Heart right ventricle (tissue), 16 donors: Measurements from ENCODE around the gene LDLRAD4. TPM values are rescaled to one million over a fixed set of nuclear protein-coding genes. Genes with fewer than 3 reads are reported as not detected.

ENCODE experiments used
- ATAC-seq, 8 donors: fragments of 200-7000 bp; cut with Tn5 transposase; one replicate each; pipeline ENCODE4 v1.9.1; 2020; ENCODE audit warnings: mild to moderate bottlenecking in 8 of 8, moderate library complexity in 8 of 8, moderate number of reproducible peaks in 1 of 8
- DNase-seq, 2 donors: peaks; one replicate each; pipeline ENCODE4 v3.0.0-alpha.2; 2020
- H3K27ac ChIP-seq, 10 donors: fragments of 200-600 bp; sonication (generic) in 2 of 10; one replicate each; pipeline versions ENCODE4 v1.5.0 to v1.8.0; 2020 to 2022; ENCODE audit warnings: mild to moderate bottlenecking in 3 of 10
- H3K27me3 ChIP-seq, 7 donors: fragments of 200-600 bp; one replicate each; pipeline ENCODE4 v1.8.0; 2021 to 2022; ENCODE audit warnings: mild to moderate bottlenecking in 2 of 7
- H3K36me3 ChIP-seq, 9 donors: fragments of 200-600 bp; sonication (generic) in 1 of 9; one replicate each; pipeline versions ENCODE4 v1.5.0 to v1.8.0; 2020 to 2022; ENCODE audit warnings: mild to moderate bottlenecking in 2 of 9
- H3K4me1 ChIP-seq, 9 donors: fragments of 200-600 bp; sonication (generic) in 1 of 9; one replicate each; pipeline versions ENCODE4 v1.5.0 to v1.8.0; 2020 to 2022; ENCODE audit warnings: mild to moderate bottlenecking in 4 of 9
- H3K4me3 ChIP-seq, 10 donors: fragments of 200-600 bp; sonication (generic) in 2 of 10; one replicate each; pipeline versions ENCODE4 v1.5.0 to v1.8.0; 2020 to 2022; ENCODE audit warnings: mild to moderate bottlenecking in 7 of 10, moderate library complexity in 2 of 10
- H3K9me3 ChIP-seq, 11 donors: fragments of 200-600 bp in 10 of 11; sonication (generic) in 2 of 11; one replicate each; pipeline versions ENCODE4 v1.5.0 to v1.8.0; 2013 to 2022; ENCODE audit warnings: mild to moderate bottlenecking in 2 of 11, control low read depth in 1 of 11, moderate library complexity in 1 of 11
- WGBS, 2 donors: extraction: QIAGEN DNeasy Blood & Tissue Kit; methylation state at CpG; one replicate each; pipeline ENCODE4 v1.1.7; 2013; ENCODE audit warnings: inconsistent platforms in 1 of 2; 5-methylcytosine and 5-hydroxymethylcytosine counted together
- intact Hi-C, 10 donors: fragments of 100-400 bp; cut with DNase I; formaldehyde crosslinking; loops; one replicate each; pipeline versions ENCODE4 v1.11.1 to v1.14.2; 2022
- polyA plus RNA-seq, 2 donors: library from polyadenylated mRNA; stranded (reverse); fragments of 200-250 nt; gene quantifications; one replicate each; pipeline ENCODE4 v1.2.3, GENCODE V29; 2013
- total RNA-seq, 10 donors: library from RNA; stranded (reverse); fragmentation: NEBNext Ultra II Directional in 3 of 10; extraction: Animal tissue kit (Norgen Biotek cat#: 25700) in 3 of 10; gene quantifications; one replicate each; pipeline versions ENCODE4 v1.2.1 to v1.2.4, GENCODE V29; 2021 to 2023
- TF ChIP-seq, protein P1 (sequence below), 9 donors: fragments of 200-600 bp; sonication (generic) in 2 of 9; IDR thresholded peaks; one replicate each; pipeline versions ENCODE4 v1.5.0 to v1.8.0; 2021 to 2022; ENCODE audit warnings: antibody characterized with exemption in 9 of 9, mild to moderate bottlenecking in 5 of 9, moderate library complexity in 1 of 9
- donor health status: Arrhythmogenic right ventricular cardiomyopathy.
- donor health status: ischemic (EF 13 %, LVEDD 7.1; RV severe dilation, severe dysfunction).
- donor health status: healthy with polysubstance abuse.
- donor health status: DM: no; HTN: yes; CAD: no.
- donor health status: DM: no; HTN: no; CAD: no.
- donor health status: ischemic (EF 25% LVEDD 6.9; RV normal size, moderate dysfunction).
- donor health status: ischemic (EF 25% LVEDD 5.7; RV mildly dilated, moderate dysfunction).
- donor health status: healthy.
- donor health status: DM: yes; HTN: yes; CAD: no.
- donor health status: Ischemic cardiomyopathy.
- donor health status: ischemic (EF 35%, LVEDD 5.7; RV mildly dilated, moderate dysfunction).
- donor health status: nonischemic (EF 11% LVEDD 7.7; RV severe dilation, severe dysfunction).
- donor health status: DM: yes; HTN: yes; CAD: no.
- donor health status: PGD.
- donor health status: ischemic (EF 29% LVEDD 5.4; RV normal size, mild dysfunction).
- donor health status: nonischemic (EF 23%, LVEDD 6.1; RV moderate dilation, normal function).

LDLRAD4 gene
- total and polyA plus RNA-seq, 12 donors, result 5.4 to 74.6 (median 34.6) TPM

DNA sequence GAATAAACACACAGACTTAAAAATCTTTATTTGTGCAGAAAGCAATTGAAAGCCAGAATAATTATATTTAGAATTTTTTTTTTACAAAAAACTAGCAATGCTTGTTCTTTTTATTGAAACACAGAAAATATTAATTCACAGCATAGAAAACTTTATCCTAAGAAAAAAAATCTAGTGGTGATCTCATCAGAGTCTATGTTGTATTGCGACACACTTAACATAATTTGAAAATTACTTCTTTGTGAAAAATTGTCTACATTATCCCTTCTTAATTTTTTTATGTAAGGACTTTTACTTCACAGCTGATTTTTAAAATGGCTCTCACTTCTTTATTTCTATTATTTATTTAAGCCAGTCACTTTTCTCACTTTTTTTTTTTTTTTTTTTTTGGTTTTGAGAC is 103.4 kb downstream of the LDLRAD4 start:
- ATAC-seq, result no peak
- no peaks in the 10 kb centered on the region for H3K36me3 ChIP-seq
- no peaks in the 10 kb centered on the region for H3K27me3 ChIP-seq
- no peak overlapping the region for H3K27ac ChIP-seq
- H3K9me3 ChIP-seq, result peaks cover 0 to 2% (median 0%) of the 10 kb centered on the region in 11 donors
- DNase-seq, result no peak
- intact Hi-C loops, result no loop called here
- H3K4me3 ChIP-seq, result no peak overlapping the region
- H3K4me1 ChIP-seq, result peaks cover 0 to 27% (median 17%) of the 10 kb centered on the region in 9 donors
- 0 to 90% methylated on average over 1 of the region's 1 CpG for WGBS, 2 donors
- TF ChIP-seq, protein P1, sequence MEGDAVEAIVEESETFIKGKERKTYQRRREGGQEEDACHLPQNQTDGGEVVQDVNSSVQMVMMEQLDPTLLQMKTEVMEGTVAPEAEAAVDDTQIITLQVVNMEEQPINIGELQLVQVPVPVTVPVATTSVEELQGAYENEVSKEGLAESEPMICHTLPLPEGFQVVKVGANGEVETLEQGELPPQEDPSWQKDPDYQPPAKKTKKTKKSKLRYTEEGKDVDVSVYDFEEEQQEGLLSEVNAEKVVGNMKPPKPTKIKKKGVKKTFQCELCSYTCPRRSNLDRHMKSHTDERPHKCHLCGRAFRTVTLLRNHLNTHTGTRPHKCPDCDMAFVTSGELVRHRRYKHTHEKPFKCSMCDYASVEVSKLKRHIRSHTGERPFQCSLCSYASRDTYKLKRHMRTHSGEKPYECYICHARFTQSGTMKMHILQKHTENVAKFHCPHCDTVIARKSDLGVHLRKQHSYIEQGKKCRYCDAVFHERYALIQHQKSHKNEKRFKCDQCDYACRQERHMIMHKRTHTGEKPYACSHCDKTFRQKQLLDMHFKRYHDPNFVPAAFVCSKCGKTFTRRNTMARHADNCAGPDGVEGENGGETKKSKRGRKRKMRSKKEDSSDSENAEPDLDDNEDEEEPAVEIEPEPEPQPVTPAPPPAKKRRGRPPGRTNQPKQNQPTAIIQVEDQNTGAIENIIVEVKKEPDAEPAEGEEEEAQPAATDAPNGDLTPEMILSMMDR (IDR thresholded peaks at IDR 0.05), result no peak

DNA sequence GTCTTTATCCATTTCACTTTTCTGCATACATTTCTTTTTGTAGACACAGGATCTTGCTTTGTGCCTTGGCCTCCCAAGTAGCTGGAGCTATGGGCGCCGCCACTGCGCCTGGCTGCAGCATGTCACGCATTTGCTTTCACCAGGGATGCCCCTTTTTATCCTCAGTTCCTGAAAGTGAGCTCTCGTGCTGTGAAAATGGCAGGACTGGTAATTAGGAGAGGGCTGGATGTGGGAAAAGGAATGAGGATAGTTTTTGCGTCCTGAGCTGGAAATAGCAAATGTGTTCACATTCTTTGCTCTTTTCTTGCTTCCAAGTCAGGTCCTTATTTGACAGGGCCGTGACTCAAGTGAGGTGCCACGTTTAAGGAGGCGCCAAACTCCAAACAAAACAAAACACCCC is 104.6 kb downstream of the LDLRAD4 start:
- intact Hi-C loops, result no loop called here
- Histone ChIP-seq H3K27ac (no peak overlapping the region), H3K4me1 (peaks cover 0 to 31% (median 17%) of the 10 kb centered on the region in 9 donors), H3K9me3 (peaks cover 0 to 5% (median 0%) of the 10 kb centered on the region in 11 donors), H3K4me3 (no peak overlapping the region), H3K36me3 (no peaks in the 10 kb centered on the region), H3K27me3 (no peaks in the 10 kb centered on the region)
- 87 to 90% methylated on average over 9 of the region's 9 CpGs for WGBS, 2 donors
- DNase-seq (no peak), ATAC-seq (no peak)
- TF ChIP-seq, protein P1 (IDR thresholded peaks at IDR 0.05), result no peak

DNA sequence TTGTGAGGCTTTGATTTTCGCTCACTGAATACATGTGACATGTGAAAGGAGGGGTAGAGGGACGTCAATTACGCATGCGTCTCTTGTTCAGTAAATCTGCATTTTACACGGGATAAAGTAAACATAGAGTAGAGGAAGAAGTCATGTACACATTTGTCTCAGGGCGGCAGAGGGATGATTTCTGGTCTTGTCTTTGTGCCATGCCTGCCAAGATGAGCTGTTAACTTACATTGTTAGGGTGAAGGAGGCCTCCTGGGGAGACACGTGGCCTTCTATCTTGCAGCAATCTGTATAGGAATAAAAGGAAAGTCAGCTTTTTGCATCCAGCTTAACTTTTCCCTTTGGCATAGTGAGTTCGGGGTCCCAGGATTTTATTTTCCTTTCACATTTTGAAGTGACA is 106.3 kb downstream of the LDLRAD4 start:
- no peak overlapping the region for H3K4me3 ChIP-seq
- H3K27ac ChIP-seq, result no peak overlapping the region
- H3K36me3 ChIP-seq, result no peaks in the 10 kb centered on the region
- ATAC-seq (no peak), DNase-seq (no peak)
- H3K4me1 ChIP-seq, result peaks cover 0 to 14% (median 2%) of the 10 kb centered on the region in 9 donors
- intact Hi-C loops, result no loop called here
- TF ChIP-seq, protein P1 (IDR thresholded peaks at IDR 0.05), result no peak
- peaks cover 0 to 7% (median 0%) of the 10 kb centered on the region in 11 donors for H3K9me3 ChIP-seq
- H3K27me3 ChIP-seq, result no peaks in the 10 kb centered on the region
- 90 to 93% methylated on average over 8 of the region's 8 CpGs for WGBS, 2 donors

DNA sequence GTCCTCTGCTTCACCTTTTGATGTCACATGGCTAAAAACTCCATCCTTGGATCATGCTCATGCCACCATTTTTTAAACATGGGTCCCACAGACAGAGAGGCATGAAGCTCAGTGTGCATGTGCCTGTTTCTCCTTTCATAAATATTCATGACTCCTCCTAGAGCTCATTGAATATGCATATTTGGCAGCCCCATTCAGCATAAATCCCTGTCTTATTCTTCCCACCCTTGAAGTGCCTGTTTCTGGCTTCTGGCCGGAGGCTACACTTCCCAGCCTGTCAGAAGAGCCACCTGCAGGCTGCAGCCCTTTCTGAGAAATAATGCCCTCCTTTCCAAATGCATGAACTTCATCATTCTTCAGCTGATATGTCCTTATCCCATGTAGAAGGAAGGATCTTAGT is 109.7 kb downstream of the LDLRAD4 start:
- intact Hi-C loops, result no loop called here
- DNase-seq, result no peak
- ATAC-seq, result no peak
- no peaks in the 10 kb centered on the region for H3K27me3 ChIP-seq
- WGBS, 2 donors, result 85 to 95% methylated on average over 1 of the region's 1 CpG
- H3K9me3 ChIP-seq, result peaks cover 0 to 8% (median 0%) of the 10 kb centered on the region in 11 donors
- H3K27ac ChIP-seq, result no peak overlapping the region
- H3K36me3 ChIP-seq, result no peaks in the 10 kb centered on the region
- H3K4me3 ChIP-seq, result no peak overlapping the region
- H3K4me1 ChIP-seq, result peaks cover 0 to 4% (median 0%) of the 10 kb centered on the region in 9 donors
- TF ChIP-seq, protein P1 (IDR thresholded peaks at IDR 0.05), result no peak
